ENCODE measurements around the gene UBL4A.

The UBL4A gene

GRCh38 chrX:154486396-154487207, at the start of gene UBL4A:
UBL4A (minus strand) TSS chrX:154486615; CDS start chrX:154486584, 31 bp downstream.
- DNase-seq (ENCODE audit: low spot score) = peak; percentile 49

- DNase-seq (ENCODE audit: low spot score) = no peak
These were observed 49.5 kb upstream of the UBL4A start for GRCh38 chrX:154535892-154536291.

GRCh38 chrX:154534526-154535322, 48.3 kb upstream of the UBL4A start:
- peak; percentile 67 for DNase-seq (ENCODE audit: low spot score)

GRCh38 chrX:154532690-154533089, 46.3 kb upstream of the UBL4A start:
- DNase-seq (ENCODE audit: low spot score) = no peak

- no peak for DNase-seq (ENCODE audit: low spot score)
These were observed 45.2 kb upstream of the UBL4A start for GRCh38 chrX:154531626-154532025.

GRCh38 chrX:154530286-154530685, 43.9 kb upstream of the UBL4A start:
- no peak for DNase-seq (ENCODE audit: low spot score)

- no peak for DNase-seq (ENCODE audit: low spot score)
These were observed 42.8 kb upstream of the UBL4A start for GRCh38 chrX:154529206-154529612.

GRCh38 chrX:154526901-154527675, 40.7 kb upstream of the UBL4A start:
- DNase-seq (ENCODE audit: low spot score) = peak; percentile 60

- no peak for DNase-seq (ENCODE audit: low spot score)
These were observed 39.4 kb upstream of the UBL4A start for GRCh38 chrX:154525606-154526490.

GRCh38 chrX:154519389-154519788, 33.0 kb upstream of the UBL4A start:
- no peak for DNase-seq (ENCODE audit: low spot score)

- no peak for DNase-seq (ENCODE audit: low spot score)
These were observed 30.8 kb upstream of the UBL4A start for GRCh38 chrX:154517101-154517781.

GRCh38 chrX:154516656-154517100, 30.3 kb upstream of the UBL4A start:
- DNase-seq (ENCODE audit: low spot score) = no peak

GRCh38 chrX:154515966-154516655, 29.7 kb upstream of the UBL4A start, which contains the start of gene FAM3A:
FAM3A (minus strand) TSS chrX:154516232; CDS start chrX:154515772, 460 bp downstream.
- DNase-seq (ENCODE audit: low spot score) = peak; percentile 85

GRCh38 chrX:154515090-154515965, 28.9 kb upstream of the UBL4A start:
- DNase-seq (ENCODE audit: low spot score) = peak; percentile 18

GRCh38 chrX:154513716-154514115, 27.3 kb upstream of the UBL4A start:
- DNase-seq (ENCODE audit: low spot score) = no peak

- no peak for DNase-seq (ENCODE audit: low spot score)
These were observed 26.6 kb upstream of the UBL4A start for GRCh38 chrX:154512879-154513553.

GRCh38 chrX:154511761-154512160, 25.3 kb upstream of the UBL4A start:
- no peak for DNase-seq (ENCODE audit: low spot score)

- no peak for DNase-seq (ENCODE audit: low spot score)
These were observed 23.0 kb upstream of the UBL4A start for GRCh38 chrX:154509455-154509854.
